ENCODE measurements around the gene OR8B8. TPM values are rescaled to one million over a fixed set of nuclear protein-coding genes. Genes with fewer than 3 reads are reported as not detected.

OR8B8 gene
- total RNA-seq, 3 donors from 2014 or later (not counting 1 experiment from before 2014, with no cell fraction given), result not detected

- no peaks in the 10 kb centered on the region for H3K9me3 Mint-ChIP-seq
- ATAC-seq (no peak), DNase-seq (no peak)
- no peaks in the 10 kb centered on the region for H3K36me3 ChIP-seq (ENCODE audit: control insufficient read depth, insufficient read depth, low read length)
- intact Hi-C loops (cut with micrococcal nuclease), result no loop called here
- TF ChIP-seq CTCF (IDR thresholded peaks at IDR 0.05), result no peak
- peaks cover 8 to 14% of the 10 kb centered on the region in 2 donors for H3K27me3 Mint-ChIP-seq (ENCODE audit: low read depth in 2 of 2)
- H3K4me1 Mint-ChIP-seq, result no peaks in the 10 kb centered on the region
- no peaks in the 10 kb centered on the region for H3K9me3 ChIP-seq (ENCODE audit: control insufficient read depth, insufficient read depth, low read length)
- no peaks in the 10 kb centered on the region for H3K36me3 Mint-ChIP-seq
- no peaks in the 10 kb centered on the region for H3K4me1 ChIP-seq (ENCODE audit: control insufficient read depth, insufficient read depth, low read length)
- no peaks in the 10 kb centered on the region for H3K27me3 ChIP-seq (ENCODE audit: control insufficient read depth, insufficient read depth, low read length)
- no peak overlapping the region for H3K4me3 Mint-ChIP-seq
- H3K4me3 ChIP-seq (ENCODE audit: low read length), result no peak overlapping the region
- 91% methylated on average over 7 of the region's 7 CpGs for WGBS (ENCODE audit: insufficient coverage)
- no peak overlapping the region for H3K27ac Mint-ChIP-seq
- no peak overlapping the region for H3K27ac ChIP-seq (ENCODE audit: low read length)
Observed at GRCh38 chr11:124441519-124441918, 4.0 kb downstream of the OR8B8 start.

DNA sequence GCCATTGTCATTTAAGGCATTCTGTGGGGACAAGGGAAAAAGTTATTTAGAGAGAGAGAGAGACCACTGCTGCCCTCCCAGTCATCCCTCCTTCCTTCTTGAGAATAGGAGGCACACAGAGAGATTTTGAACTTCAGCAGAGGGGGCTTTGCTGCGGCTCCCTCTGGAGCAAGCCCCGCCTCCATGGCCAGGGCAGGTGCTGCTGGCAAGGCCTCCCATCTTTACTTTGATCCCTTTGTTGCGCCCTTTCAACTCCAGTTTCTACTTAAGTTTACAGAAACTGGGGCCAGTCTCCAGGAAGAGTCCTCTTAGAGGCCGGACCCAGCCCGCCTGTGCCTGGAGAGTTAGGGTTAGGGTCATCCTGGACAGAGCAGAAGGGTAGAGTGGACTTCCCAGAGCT lies 4.4 kb downstream of the OR8B8 start:
- H3K27ac Mint-ChIP-seq, result no peak overlapping the region
- H3K36me3 ChIP-seq (ENCODE audit: control insufficient read depth, insufficient read depth, low read length), result no peaks in the 10 kb centered on the region
- no peak overlapping the region for H3K4me3 ChIP-seq (ENCODE audit: low read length)
- no peaks in the 10 kb centered on the region for H3K4me1 ChIP-seq (ENCODE audit: control insufficient read depth, insufficient read depth, low read length)
- 93% methylated on average over 5 of the region's 5 CpGs for WGBS (ENCODE audit: insufficient coverage)
- no peak for TF ChIP-seq CTCF (IDR thresholded peaks at IDR 0.05)
- no peak overlapping the region for H3K4me3 Mint-ChIP-seq
- peaks cover 8 to 17% of the 10 kb centered on the region in 2 donors for H3K27me3 Mint-ChIP-seq (ENCODE audit: low read depth in 2 of 2)
- no peaks in the 10 kb centered on the region for H3K9me3 Mint-ChIP-seq
- H3K27ac ChIP-seq (ENCODE audit: low read length), result no peak overlapping the region
- H3K9me3 ChIP-seq (ENCODE audit: control insufficient read depth, insufficient read depth, low read length), result no peaks in the 10 kb centered on the region
- no peaks in the 10 kb centered on the region for H3K27me3 ChIP-seq (ENCODE audit: control insufficient read depth, insufficient read depth, low read length)
- H3K4me1 Mint-ChIP-seq, result no peaks in the 10 kb centered on the region
- intact Hi-C loops (cut with micrococcal nuclease), result no loop called here
- H3K36me3 Mint-ChIP-seq, result no peaks in the 10 kb centered on the region
- DNase-seq, result no peak
- no peak for ATAC-seq

DNA sequence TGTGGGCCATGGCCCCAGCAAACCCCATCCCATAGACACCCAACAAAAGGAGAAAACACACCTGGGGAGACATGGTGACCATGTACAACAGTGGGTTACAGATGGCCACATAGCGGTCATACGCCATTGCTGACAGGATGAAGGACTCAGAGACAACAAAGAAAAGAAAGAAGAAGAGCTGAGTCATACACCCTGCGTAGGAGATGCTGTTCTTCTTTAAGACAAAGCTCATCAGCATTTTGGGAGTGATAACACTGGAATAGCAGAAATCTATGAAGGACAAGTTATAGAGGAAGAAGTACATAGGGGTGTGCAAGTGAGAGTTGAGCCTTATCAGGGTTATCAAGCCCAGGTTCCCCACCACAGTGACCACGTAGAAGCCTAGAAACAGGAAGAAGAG lies 4.9 kb downstream of the OR8B8 start:
- H3K4me3 ChIP-seq (ENCODE audit: low read length), result no peak overlapping the region
- TF ChIP-seq CTCF (IDR thresholded peaks at IDR 0.05), result no peak
- H3K27ac ChIP-seq (ENCODE audit: low read length), result no peak overlapping the region
- Mint-ChIP-seq H3K4me1 (no peaks in the 10 kb centered on the region), H3K27ac (no peak overlapping the region), H3K27me3 (ENCODE audit: low read depth in 2 of 2) (peaks cover 8 to 19% of the 10 kb centered on the region in 2 donors), H3K9me3 (no peaks in the 10 kb centered on the region), H3K4me3 (no peak overlapping the region), H3K36me3 (no peaks in the 10 kb centered on the region)
- 66% methylated on average over 4 of the region's 4 CpGs for WGBS (ENCODE audit: insufficient coverage)
- H3K4me1 ChIP-seq (ENCODE audit: control insufficient read depth, insufficient read depth, low read length), result no peaks in the 10 kb centered on the region
- intact Hi-C loops (cut with micrococcal nuclease), result no loop called here
- DNase-seq (no peak), ATAC-seq (no peak)
- H3K36me3 ChIP-seq (ENCODE audit: control insufficient read depth, insufficient read depth, low read length), result no peaks in the 10 kb centered on the region
- no peaks in the 10 kb centered on the region for H3K27me3 ChIP-seq (ENCODE audit: control insufficient read depth, insufficient read depth, low read length)
- no peaks in the 10 kb centered on the region for H3K9me3 ChIP-seq (ENCODE audit: control insufficient read depth, insufficient read depth, low read length)

DNA sequence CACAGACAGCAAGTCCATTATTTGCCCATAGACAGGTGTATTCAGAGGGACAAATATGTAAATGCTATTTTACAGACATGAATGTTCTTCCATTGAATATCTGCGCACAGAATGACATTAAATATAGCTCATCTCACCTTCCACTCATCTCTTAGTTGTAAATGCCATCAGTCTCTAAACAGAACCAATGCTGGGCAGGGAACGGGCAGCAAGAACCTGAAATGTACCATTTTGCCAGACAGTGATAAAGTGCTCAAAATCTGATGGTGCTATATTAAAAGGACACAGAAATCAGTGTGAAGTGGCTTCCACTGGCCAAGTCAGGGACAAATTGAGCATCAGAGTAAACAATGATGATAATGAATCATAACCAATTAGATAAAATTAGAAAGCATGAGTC lies 10.8 kb downstream of the OR8B8 start:
- no peaks in the 10 kb centered on the region for H3K36me3 ChIP-seq (ENCODE audit: control insufficient read depth, insufficient read depth, low read length)
- no peak for ATAC-seq
- intact Hi-C loops (cut with micrococcal nuclease), result no loop called here
- H3K4me1 Mint-ChIP-seq, result no peaks in the 10 kb centered on the region
- peaks cover 0 to under 1% of the 10 kb centered on the region in 2 donors for H3K9me3 Mint-ChIP-seq
- H3K27ac ChIP-seq (ENCODE audit: low read length), result no peak overlapping the region
- no peak overlapping the region for H3K4me3 Mint-ChIP-seq
- H3K4me1 ChIP-seq (ENCODE audit: control insufficient read depth, insufficient read depth, low read length), result no peaks in the 10 kb centered on the region
- no peaks in the 10 kb centered on the region for H3K36me3 Mint-ChIP-seq
- no peaks in the 10 kb centered on the region for H3K27me3 ChIP-seq (ENCODE audit: control insufficient read depth, insufficient read depth, low read length)
- no peaks in the 10 kb centered on the region for H3K9me3 ChIP-seq (ENCODE audit: control insufficient read depth, insufficient read depth, low read length)
- 90% methylated on average over 2 of the region's 2 CpGs for WGBS (ENCODE audit: insufficient coverage)
- no peak for DNase-seq
- no peak for TF ChIP-seq CTCF (IDR thresholded peaks at IDR 0.05)
- H3K4me3 ChIP-seq (ENCODE audit: low read length), result no peak overlapping the region
- H3K27me3 Mint-ChIP-seq (ENCODE audit: low read depth in 2 of 2), result peaks cover 0 to 11% of the 10 kb centered on the region in 2 donors
- H3K27ac Mint-ChIP-seq, result no peak overlapping the region
